Measurements from ENCODE around the gene MPHOSPH6.

DNA sequence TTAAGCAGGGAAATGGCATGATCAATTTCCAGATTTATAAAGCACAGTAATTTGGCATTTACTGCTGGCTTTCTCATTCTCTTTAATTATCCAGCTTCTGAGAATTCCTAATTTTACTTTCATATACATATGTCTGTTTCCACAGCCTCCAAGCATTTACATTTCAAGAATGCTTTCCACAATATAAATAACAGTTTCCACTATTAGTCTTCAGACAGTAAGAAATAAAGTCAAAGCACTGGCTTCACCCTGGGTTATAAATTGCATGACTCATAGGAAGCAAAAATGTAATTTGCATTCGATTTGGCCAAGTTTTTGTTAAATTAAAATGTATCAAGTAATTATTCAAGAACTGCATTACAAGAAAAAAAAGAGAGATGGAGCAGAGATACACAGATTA is 53.5 kb downstream of the MPHOSPH6 start:
- TF ChIP-seq, protein P1, sequence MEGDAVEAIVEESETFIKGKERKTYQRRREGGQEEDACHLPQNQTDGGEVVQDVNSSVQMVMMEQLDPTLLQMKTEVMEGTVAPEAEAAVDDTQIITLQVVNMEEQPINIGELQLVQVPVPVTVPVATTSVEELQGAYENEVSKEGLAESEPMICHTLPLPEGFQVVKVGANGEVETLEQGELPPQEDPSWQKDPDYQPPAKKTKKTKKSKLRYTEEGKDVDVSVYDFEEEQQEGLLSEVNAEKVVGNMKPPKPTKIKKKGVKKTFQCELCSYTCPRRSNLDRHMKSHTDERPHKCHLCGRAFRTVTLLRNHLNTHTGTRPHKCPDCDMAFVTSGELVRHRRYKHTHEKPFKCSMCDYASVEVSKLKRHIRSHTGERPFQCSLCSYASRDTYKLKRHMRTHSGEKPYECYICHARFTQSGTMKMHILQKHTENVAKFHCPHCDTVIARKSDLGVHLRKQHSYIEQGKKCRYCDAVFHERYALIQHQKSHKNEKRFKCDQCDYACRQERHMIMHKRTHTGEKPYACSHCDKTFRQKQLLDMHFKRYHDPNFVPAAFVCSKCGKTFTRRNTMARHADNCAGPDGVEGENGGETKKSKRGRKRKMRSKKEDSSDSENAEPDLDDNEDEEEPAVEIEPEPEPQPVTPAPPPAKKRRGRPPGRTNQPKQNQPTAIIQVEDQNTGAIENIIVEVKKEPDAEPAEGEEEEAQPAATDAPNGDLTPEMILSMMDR (IDR thresholded peaks at IDR 0.05) = no peak
- no peak for TF ChIP-seq POLR2A (IDR thresholded peaks at IDR 0.05)
- no peak for TF ChIP-seq POLR2AphosphoS5 (IDR thresholded peaks at IDR 0.05)
